Subcutaneous adipose tissue (tissue), 4 donors: ENCODE data around the gene CD244. TPM values are rescaled to one million over a fixed set of nuclear protein-coding genes. Genes with fewer than 3 reads are reported as not detected.

Experiments
- total RNA-seq, 4 donors: library from RNA; depleted of rRNA; stranded (reverse); fragments of >200 nt; gene quantifications; one replicate each; pipeline ENCODE4 v1.1.0, GENCODE V29; 2016
- TF ChIP-seq, protein P1 (sequence below): fragments of 450-650 bp; IDR thresholded peaks from one replicate; pipeline ENCODE4 v1.5.1; 2016; ENCODE audit warnings: low read depth, mild to moderate bottlenecking, control low read depth, antibody characterized with exemption, moderate library complexity

Gene CD244
- total RNA-seq, 4 donors from 2014 or later: 0.88 to 3.2 TPM; not detected in 2

DNA sequence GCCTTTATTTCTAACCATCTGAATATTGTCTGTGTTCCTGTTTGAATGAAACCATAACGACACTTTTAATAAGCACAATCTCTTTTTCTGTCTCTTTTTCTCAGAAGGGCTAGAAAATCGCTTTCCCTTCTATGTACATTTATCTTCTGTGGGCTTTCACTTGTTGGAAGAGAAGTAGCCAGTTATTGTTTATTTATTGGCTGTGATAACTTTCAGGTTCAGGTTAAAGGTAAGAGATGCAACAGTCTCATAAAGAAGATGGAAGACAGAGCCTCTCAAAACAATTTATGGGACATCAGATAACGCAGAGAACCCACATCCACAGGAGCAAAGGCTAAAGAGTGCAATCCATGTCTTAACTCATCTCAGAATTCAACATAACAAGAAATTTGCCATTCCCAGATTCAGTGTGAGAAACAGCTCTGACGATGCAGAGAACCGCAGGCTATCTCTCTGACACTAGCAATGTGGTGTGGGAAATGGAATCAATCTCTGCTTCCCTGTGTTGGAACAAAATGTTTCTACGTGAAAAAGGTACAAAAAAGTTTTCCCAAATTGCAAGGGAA is 4.1 kb upstream of the CD244 start:
- TF ChIP-seq, protein P1, sequence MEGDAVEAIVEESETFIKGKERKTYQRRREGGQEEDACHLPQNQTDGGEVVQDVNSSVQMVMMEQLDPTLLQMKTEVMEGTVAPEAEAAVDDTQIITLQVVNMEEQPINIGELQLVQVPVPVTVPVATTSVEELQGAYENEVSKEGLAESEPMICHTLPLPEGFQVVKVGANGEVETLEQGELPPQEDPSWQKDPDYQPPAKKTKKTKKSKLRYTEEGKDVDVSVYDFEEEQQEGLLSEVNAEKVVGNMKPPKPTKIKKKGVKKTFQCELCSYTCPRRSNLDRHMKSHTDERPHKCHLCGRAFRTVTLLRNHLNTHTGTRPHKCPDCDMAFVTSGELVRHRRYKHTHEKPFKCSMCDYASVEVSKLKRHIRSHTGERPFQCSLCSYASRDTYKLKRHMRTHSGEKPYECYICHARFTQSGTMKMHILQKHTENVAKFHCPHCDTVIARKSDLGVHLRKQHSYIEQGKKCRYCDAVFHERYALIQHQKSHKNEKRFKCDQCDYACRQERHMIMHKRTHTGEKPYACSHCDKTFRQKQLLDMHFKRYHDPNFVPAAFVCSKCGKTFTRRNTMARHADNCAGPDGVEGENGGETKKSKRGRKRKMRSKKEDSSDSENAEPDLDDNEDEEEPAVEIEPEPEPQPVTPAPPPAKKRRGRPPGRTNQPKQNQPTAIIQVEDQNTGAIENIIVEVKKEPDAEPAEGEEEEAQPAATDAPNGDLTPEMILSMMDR: no peak

DNA sequence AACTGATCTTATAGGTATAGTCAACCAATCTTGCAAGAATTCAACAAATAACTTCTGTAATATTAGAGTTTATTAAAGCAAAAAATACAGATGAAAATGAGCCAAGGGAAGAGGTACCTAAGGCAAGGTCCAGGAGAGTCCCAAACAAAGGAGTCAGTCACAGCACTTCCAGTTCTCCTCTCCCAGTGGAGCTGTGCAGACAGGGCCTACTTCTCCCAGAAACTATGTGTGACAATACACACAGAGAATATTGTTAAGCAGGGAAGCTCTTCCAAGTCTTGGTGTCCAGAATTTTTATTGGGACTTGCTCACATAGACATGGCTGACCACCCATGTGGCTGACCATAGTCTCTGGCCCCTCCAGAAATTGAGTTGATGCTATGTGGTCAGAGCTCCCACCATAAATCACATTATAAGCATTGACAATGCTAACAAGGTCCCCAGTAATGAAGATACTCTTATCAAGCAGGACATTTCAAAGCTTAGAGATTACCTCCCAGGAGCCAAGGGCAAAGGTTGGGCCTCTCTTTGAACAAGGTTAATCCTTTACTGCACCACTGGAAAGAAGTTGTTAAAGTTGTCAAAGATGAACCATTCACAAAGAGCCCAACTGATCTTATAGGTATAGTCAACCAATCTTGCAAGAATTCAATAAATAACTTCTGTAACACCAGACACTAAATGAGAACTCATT is 3.5 kb upstream of the CD244 start:
- TF ChIP-seq, protein P1: no peak

DNA sequence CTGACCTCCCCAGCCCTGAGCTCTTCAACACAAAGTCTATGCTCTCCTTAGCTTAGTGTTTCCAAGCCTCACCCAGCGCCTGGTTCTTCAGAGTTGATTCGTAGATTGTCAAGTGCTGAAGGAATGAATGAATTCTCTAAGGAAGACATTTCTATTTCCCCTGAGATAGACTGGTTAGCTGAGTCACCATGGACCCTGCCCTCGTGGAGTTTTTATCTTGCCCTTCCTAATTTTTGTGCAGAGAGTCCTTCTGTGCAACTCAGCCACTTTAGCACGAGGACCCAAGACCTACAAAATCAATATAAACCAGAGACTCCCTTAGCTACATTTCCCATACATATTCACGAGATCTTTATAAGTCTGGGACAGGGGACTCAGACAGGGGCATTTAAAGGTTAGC is 2.6 kb upstream of the CD244 start:
- TF ChIP-seq, protein P1: no peak

DNA sequence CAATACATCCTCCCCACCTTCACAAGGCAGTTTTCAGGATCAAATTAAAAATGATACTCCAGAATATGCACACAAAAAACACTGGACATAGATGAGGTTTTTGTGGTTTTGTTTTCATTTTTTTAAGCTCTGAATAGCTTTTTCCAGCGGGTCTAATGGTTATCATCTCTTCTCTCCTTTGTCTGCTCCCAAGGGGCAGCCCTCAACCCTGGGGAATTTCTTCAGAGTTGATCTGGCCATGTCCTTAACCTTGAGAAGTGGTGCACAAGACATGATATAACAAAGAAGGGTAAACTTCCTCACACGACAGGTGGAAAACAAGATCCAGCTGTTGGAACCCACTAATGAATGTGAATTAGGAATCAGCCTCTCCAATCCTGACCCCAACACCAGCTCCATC is 1.5 kb upstream of the CD244 start:
- TF ChIP-seq, protein P1: no peak

DNA sequence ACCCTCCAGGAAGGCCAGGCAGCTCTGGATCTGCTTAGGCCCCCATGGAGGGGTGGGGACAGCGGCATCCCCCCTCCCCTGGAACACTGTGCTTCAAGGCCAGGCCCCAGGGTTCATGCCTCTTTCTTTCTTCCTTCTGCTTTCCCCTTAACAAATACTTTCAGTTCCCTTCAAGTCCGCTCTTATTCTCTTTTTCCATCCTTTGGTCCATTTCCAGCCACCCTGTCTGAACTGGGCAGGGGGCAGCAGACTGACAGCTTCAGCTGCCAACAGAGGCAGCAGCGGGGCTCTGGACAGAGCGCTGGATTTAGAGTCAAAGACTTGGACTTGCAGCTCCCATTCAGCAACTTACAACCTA is 1.1 kb upstream of the CD244 start:
- TF ChIP-seq, protein P1: no peak

DNA sequence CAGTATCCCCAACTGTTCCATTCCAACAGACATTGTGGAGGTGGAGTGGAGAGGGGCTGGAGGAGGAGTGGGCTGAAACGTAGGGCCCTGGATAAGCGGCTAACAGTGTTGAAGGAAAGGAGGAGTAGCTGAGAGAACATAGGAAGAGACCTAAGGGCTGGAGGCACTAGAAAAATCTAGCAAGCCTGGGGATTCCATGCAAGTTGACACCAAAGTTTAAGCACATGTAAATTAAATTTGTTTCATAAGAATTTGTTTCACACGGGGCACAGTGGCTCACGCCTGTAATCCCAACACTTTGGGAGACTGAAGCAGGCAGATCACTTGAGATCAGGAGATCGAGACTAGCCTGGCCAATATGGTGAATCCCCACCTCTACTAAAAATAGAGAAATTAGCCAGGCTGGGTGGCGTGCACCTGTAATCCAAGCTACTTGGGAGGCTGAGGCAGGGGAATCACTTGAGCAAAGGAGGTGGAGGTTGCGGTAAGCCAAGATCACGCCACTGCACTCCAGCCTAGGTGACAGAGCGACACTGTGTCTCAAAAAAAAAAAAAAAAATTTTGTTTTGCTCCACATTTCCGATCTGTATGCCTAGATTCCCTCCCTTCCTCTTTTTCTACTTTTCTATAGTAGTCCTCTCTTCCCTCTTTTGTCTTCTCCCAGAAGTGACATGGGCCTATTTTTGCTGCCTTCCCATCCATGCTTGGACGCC is 530 bp upstream of the CD244 start:
- TF ChIP-seq, protein P1: no peak

DNA sequence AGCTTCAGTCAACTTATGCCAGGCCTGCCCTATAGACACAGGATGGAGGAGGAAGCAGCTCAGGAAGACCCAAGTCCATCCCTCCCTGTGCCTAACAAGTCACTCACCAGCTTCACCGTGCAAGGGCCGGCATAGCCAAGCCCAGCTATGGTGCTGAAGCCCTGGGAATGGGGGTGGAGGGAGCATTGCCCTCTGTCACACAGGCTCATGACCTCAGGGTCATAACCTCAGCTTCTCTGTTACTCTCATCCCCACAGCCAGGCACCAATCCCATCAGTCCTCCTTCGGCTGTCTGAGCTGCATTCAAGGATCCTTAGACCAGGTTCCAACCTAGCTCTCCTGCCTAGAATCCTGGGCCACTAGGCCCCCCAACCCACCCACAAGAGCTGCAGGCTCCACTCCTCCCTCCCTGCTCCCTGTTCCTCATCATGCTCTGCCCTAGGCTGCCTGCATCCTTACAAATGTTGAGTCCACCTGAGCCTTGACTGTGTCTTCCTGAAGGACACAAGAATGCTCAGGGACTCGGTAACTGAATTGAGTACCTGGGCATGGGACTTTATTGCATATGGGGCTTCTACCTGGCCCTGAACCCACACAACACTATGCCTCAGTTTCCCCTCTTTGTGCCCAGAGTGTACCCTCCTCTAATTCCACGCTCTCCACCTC is 1.7 kb downstream of the CD244 start:
- TF ChIP-seq, protein P1: no peak
